Neuronal stem cell (in vitro differentiated cells): ENCODE data around the gene PLXNB3.
A peak's percentile ranks its signal among the peaks of the same experiment; 100 is the strongest.

Source experiments
- DNase-seq: peaks from one replicate; pipeline ENCODE4 v3.0.0-alpha.2; 2013; ENCODE audit warnings: low spot score
- H2AFZ ChIP-seq: one replicate; pipeline ENCODE4 v1.6.1; 2013; ENCODE audit warnings: mild to moderate bottlenecking, low read length, inconsistent platforms
- H2AK5ac ChIP-seq: 2 replicates; pipeline ENCODE4 v1.6.1; 2013; ENCODE audit warnings: low read depth, mild to moderate bottlenecking, inconsistent platforms, low read length, moderate library complexity, mixed read lengths
- H2BK120ac ChIP-seq: 2 replicates; pipeline ENCODE4 v1.6.1; 2013; ENCODE audit warnings: low read depth, mild to moderate bottlenecking, inconsistent platforms, low read length, moderate library complexity, mixed read lengths
- H2BK12ac ChIP-seq: one replicate; pipeline ENCODE4 v1.6.1; 2013; ENCODE audit warnings: low read length, inconsistent platforms
- H2BK15ac ChIP-seq: 2 replicates; pipeline ENCODE4 v1.6.1; 2013; ENCODE audit warnings: mild to moderate bottlenecking, low read length, inconsistent platforms, mixed read lengths
- H2BK5ac ChIP-seq: one replicate; pipeline ENCODE4 v1.6.1; 2013; ENCODE audit warnings: inconsistent platforms, mild to moderate bottlenecking, low read length, moderate library complexity
- H3K14ac ChIP-seq: one replicate; pipeline ENCODE4 v1.6.1; 2013; ENCODE audit warnings: low read length, inconsistent platforms
- H3K18ac ChIP-seq: 2 replicates; pipeline ENCODE4 v1.6.1; 2013; ENCODE audit warnings: low read length, inconsistent platforms
- H3K23ac ChIP-seq: 2 replicates; pipeline ENCODE4 v1.6.1; 2013; ENCODE audit warnings: low read depth, mild to moderate bottlenecking, mixed read lengths, low read length, inconsistent platforms; ENCODE audit not compliant: poor library complexity
- H3K27ac ChIP-seq: replicated peaks from 3 replicates; pipeline ENCODE4 v1.5.1; 2013; ENCODE audit warnings: low read length, inconsistent platforms
- H3K27me3 ChIP-seq, 3 experiments: 2 replicates each; pipeline ENCODE4 v1.6.1; 2013; ENCODE audit warnings: low read length in 3 of 3, mild to moderate bottlenecking in 2 of 3, inconsistent platforms in 1 of 3, low read depth in 1 of 3, mixed read lengths in 1 of 3, moderate library complexity in 1 of 3; ENCODE audit not compliant: control insufficient read depth in 3 of 3, insufficient read depth in 3 of 3
- H3K36me3 ChIP-seq, 2 donors: replicated peaks in 1 of 2; 2 replicates each; pipeline ENCODE4 v1.6.1; 2013; ENCODE audit warnings: low read length in 2 of 2; ENCODE audit not compliant: control insufficient read depth in 2 of 2, insufficient read depth in 2 of 2
- H3K4ac ChIP-seq: 2 replicates; pipeline ENCODE4 v1.6.1; 2013; ENCODE audit warnings: inconsistent platforms, mild to moderate bottlenecking, low read length, moderate library complexity
- H3K4me1 ChIP-seq, 2 donors: 1 replicate in 1 of 2; 2 replicates in 1 of 2; pipeline ENCODE4 v1.6.1; 2013; ENCODE audit warnings: low read length in 2 of 2, low read depth in 1 of 2; ENCODE audit not compliant: control insufficient read depth in 2 of 2, insufficient read depth in 1 of 2
- H3K4me2 ChIP-seq: one replicate; pipeline ENCODE4 v1.6.1; 2013; ENCODE audit warnings: mild to moderate bottlenecking, low read length, inconsistent platforms; ENCODE audit not compliant: insufficient read depth, poor library complexity, severe bottlenecking
- H3K4me3 ChIP-seq, 2 donors: 2 replicates each; pipeline ENCODE4 v1.5.1; 2013; ENCODE audit warnings: low read length in 2 of 2, mild to moderate bottlenecking in 2 of 2, inconsistent platforms in 1 of 2, moderate library complexity in 1 of 2
- H3K79me1 ChIP-seq: one replicate; pipeline ENCODE4 v1.6.1; 2013; ENCODE audit warnings: low read depth, mild to moderate bottlenecking, inconsistent platforms, low read length, moderate library complexity
- H3K9ac ChIP-seq: one replicate; pipeline ENCODE4 v1.6.1; 2013; ENCODE audit warnings: mild to moderate bottlenecking, low read depth, low read length, inconsistent platforms; ENCODE audit not compliant: poor library complexity
- H3K9me3 ChIP-seq, 2 donors: replicated peaks in 1 of 2; 2 replicates each; pipeline versions ENCODE3 to v1.6.1; 2013; ENCODE audit warnings: low read length in 2 of 2, mild to moderate bottlenecking in 2 of 2, inconsistent platforms in 1 of 2, low read depth in 1 of 2, mixed read lengths in 1 of 2, moderate library complexity in 1 of 2; ENCODE audit not compliant: control insufficient read depth in 2 of 2, insufficient read depth in 1 of 2
- H4K8ac ChIP-seq: one replicate; pipeline ENCODE4 v1.6.1; 2013; ENCODE audit warnings: low read depth, mild to moderate bottlenecking, inconsistent platforms, low read length, moderate library complexity
- H4K91ac ChIP-seq: one replicate; pipeline ENCODE4 v1.6.1; 2013; ENCODE audit warnings: low read length, low read depth, mild to moderate bottlenecking, inconsistent platforms; ENCODE audit not compliant: poor library complexity
- WGBS, 2 donors: extraction: QIAGEN DNeasy Blood & Tissue Kit; methylation state at CpG; one replicate each; pipeline ENCODE4 v1.1.7; 2013; ENCODE audit warnings: missing lambda C conversion rate in 2 of 2, mixed read lengths in 1 of 2; ENCODE audit not compliant: insufficient read length in 2 of 2, insufficient replicate concordance in 1 of 2; ENCODE audit errors: extremely low coverage in 2 of 2; 5-methylcytosine and 5-hydroxymethylcytosine counted together

PLXNB3 gene

GRCh38 chrX:153800746-153801145 lies 36.7 kb downstream of the PLXNB3 start:
- DNase-seq = no peak
- Histone ChIP-seq H3K23ac (no peak overlapping the region), H4K91ac (no peak overlapping the region), H2BK5ac (no peak overlapping the region), H3K27me3 (peaks cover 0 to 9% (median 0%) of the 10 kb centered on the region in 3 experiments), H2AFZ (no peak overlapping the region), H3K14ac (no peak overlapping the region), H3K4me2 (no peak overlapping the region), H2BK120ac (no peak overlapping the region), H3K27ac (no peak overlapping the region), H3K9ac (no peak overlapping the region), H3K4ac (no peak overlapping the region), H3K9me3 (peaks cover 0 to 4% of the 10 kb centered on the region in 2 donors), H3K18ac (no peak overlapping the region), H4K8ac (no peak overlapping the region), H3K79me1 (peaks cover 3% of the 10 kb centered on the region), H3K4me1 (no peaks in the 10 kb centered on the region), H2AK5ac (no peak overlapping the region), H3K4me3 (no peak overlapping the region), H3K36me3 (peaks cover 3 to 48% of the 10 kb centered on the region in 2 donors), H2BK12ac (no peak overlapping the region), H2BK15ac (no peak overlapping the region)
- no CpG with 5 or more reads among the region's 7 CpGs for WGBS, 2 donors

- no peak overlapping the region for H3K23ac ChIP-seq
- H3K4me1 ChIP-seq = no peaks in the 10 kb centered on the region
- no peak overlapping the region for H3K9ac ChIP-seq
- H2BK12ac ChIP-seq = no peak overlapping the region
- no peak overlapping the region for H3K14ac ChIP-seq
- no peak overlapping the region for H2BK5ac ChIP-seq
- H4K8ac ChIP-seq = no peak overlapping the region
- H3K4ac ChIP-seq = no peak overlapping the region
- H3K27ac ChIP-seq = no peak overlapping the region
- DNase-seq = no peak
- no peak overlapping the region for H3K4me3 ChIP-seq
- H2AK5ac ChIP-seq = no peak overlapping the region
- H4K91ac ChIP-seq = no peak overlapping the region
- H3K18ac ChIP-seq = no peak overlapping the region
- no peak overlapping the region for H2AFZ ChIP-seq
- H2BK15ac ChIP-seq = no peak overlapping the region
- no peak overlapping the region for H2BK120ac ChIP-seq
- no CpG with 5 or more reads among the region's 8 CpGs for WGBS, 2 donors
- no peak overlapping the region for H3K4me2 ChIP-seq
- peaks cover 0 to under 1% of the 10 kb centered on the region in 2 donors for H3K9me3 ChIP-seq
- H3K79me1 ChIP-seq = no peaks in the 10 kb centered on the region
- H3K27me3 ChIP-seq = peaks cover 0 to 9% (median 0%) of the 10 kb centered on the region in 3 experiments
- peaks cover 0 to 40% of the 10 kb centered on the region in 2 donors for H3K36me3 ChIP-seq
These were observed 37.6 kb downstream of the PLXNB3 start for GRCh38 chrX:153801669-153802068.

- no CpG with 5 or more reads among the region's 14 CpGs for WGBS, 2 donors
- Histone ChIP-seq H3K36me3 (peaks cover 0 to 30% of the 10 kb centered on the region in 2 donors), H4K91ac (no peak overlapping the region), H2AFZ (no peak overlapping the region), H3K23ac (no peak overlapping the region), H2BK120ac (no peak overlapping the region), H3K4ac (no peak overlapping the region), H4K8ac (no peak overlapping the region), H3K4me1 (no peaks in the 10 kb centered on the region), H3K9ac (no peak overlapping the region), H3K4me3 (no peak overlapping the region), H3K79me1 (no peaks in the 10 kb centered on the region), H3K4me2 (no peak overlapping the region), H2BK5ac (peak overlapping the region; percentile 24), H2BK15ac (no peak overlapping the region), H2BK12ac (no peak overlapping the region), H2AK5ac (no peak overlapping the region), H3K18ac (no peak overlapping the region), H3K27me3 (peaks cover 0 to 13% (median 0%) of the 10 kb centered on the region in 3 experiments), H3K27ac (no peak overlapping the region), H3K14ac (no peak overlapping the region), H3K9me3 (no peaks in the 10 kb centered on the region)
- DNase-seq = no peak
These were observed 38.5 kb downstream of the PLXNB3 start for GRCh38 chrX:153802513-153803045.

- Histone ChIP-seq H2AK5ac (no peak overlapping the region), H3K18ac (no peak overlapping the region), H3K79me1 (no peaks in the 10 kb centered on the region), H2BK5ac (no peak overlapping the region), H4K91ac (no peak overlapping the region), H2BK120ac (no peak overlapping the region), H3K4me2 (no peak overlapping the region), H3K36me3 (peaks cover 0 to 23% of the 10 kb centered on the region in 2 donors), H3K4me1 (no peaks in the 10 kb centered on the region), H3K9ac (no peak overlapping the region), H3K4me3 (no peak overlapping the region), H2BK12ac (no peak overlapping the region), H4K8ac (no peak overlapping the region), H3K27ac (no peak overlapping the region), H2BK15ac (no peak overlapping the region), H3K9me3 (no peaks in the 10 kb centered on the region), H2AFZ (no peak overlapping the region), H3K14ac (peak overlapping the region; percentile 56), H3K27me3 (peaks cover 0 to 13% (median 0%) of the 10 kb centered on the region in 3 experiments), H3K4ac (no peak overlapping the region), H3K23ac (no peak overlapping the region)
- WGBS, 2 donors = no CpG with 5 or more reads among the region's 87 CpGs
- DNase-seq = no peak
These were observed 39.4 kb downstream of the PLXNB3 start for GRCh38 chrX:153803211-153804099.
